GM12891 (cell line): ENCODE results near the gene PKD2.
A peak's percentile ranks its signal among the peaks of the same experiment; 100 is the strongest.
"Not testable (repeated sequence)": the region's sequence is repeated elsewhere in the genome, so short reads cannot be mapped to it uniquely, and the experiment has no call there.

Experiments
- DNase-seq: peaks from one replicate; pipeline ENCODE4 v3.0.0; 2011; ENCODE audit warnings: low spot score; ENCODE audit not compliant: insufficient read length
- FAIRE-seq: peaks from 2 replicates; lab custom pipeline; 2011; peaks lifted over from hg19 to GRCh38; lab: Jason Lieb, UNC
- PAX5 ChIP-seq: IDR thresholded peaks from 2 replicates; pipeline ENCODE4 v1.6.1; 2011; ENCODE audit warnings: low read length, moderate library complexity, mild to moderate bottlenecking; ENCODE audit not compliant: insufficient read depth, severe bottlenecking
- POLR2A ChIP-seq: IDR thresholded peaks from 2 replicates; pipeline ENCODE4 v1.6.1; 2011; ENCODE audit warnings: low read depth, low read length, control low read depth
- POLR2AphosphoS5 ChIP-seq: IDR thresholded peaks from 2 replicates; pipeline ENCODE4 v1.6.1; 2011; ENCODE audit warnings: low read depth, low read length, control low read depth
- POU2F2 ChIP-seq: IDR thresholded peaks from 2 replicates; pipeline ENCODE4 v1.6.1; 2011; ENCODE audit warnings: low read depth, mild to moderate bottlenecking, control low read depth, low read length, moderate library complexity
- SPI1 ChIP-seq: IDR thresholded peaks from 2 replicates; pipeline ENCODE4 v1.6.1; 2011; ENCODE audit warnings: low read depth, low read length, control low read depth
- TAF1 ChIP-seq: IDR thresholded peaks from 2 replicates; pipeline ENCODE4 v1.6.1; 2011; ENCODE audit warnings: low read depth, low read length, control low read depth

Gene PKD2

GRCh38 chr4:87985097-87985886 lies 22.1 kb upstream of the PKD2 start:
- TF ChIP-seq POLR2AphosphoS5, result no peak
- no peak for TF ChIP-seq TAF1
- no peak for TF ChIP-seq SPI1
- FAIRE-seq (peak; percentile 75), DNase-seq (no peak)

GRCh38 chr4:87985887-87986200 lies 21.6 kb upstream of the PKD2 start:
- FAIRE-seq (no peak), DNase-seq (no peak)
- no peak for TF ChIP-seq POLR2AphosphoS5
- no peak for TF ChIP-seq POLR2A
- no peak for TF ChIP-seq POU2F2
- no peak for TF ChIP-seq SPI1
- no peak for TF ChIP-seq PAX5
- TF ChIP-seq TAF1, result no peak

- DNase-seq (no peak), FAIRE-seq (no peak)
- TF ChIP-seq POU2F2 (no peak), PAX5 (no peak), TAF1 (no peak), POLR2A (no peak), POLR2AphosphoS5 (no peak), SPI1 (no peak)
Measured at GRCh38 chr4:87986508-87986907, 20.9 kb upstream of the PKD2 start.

- DNase-seq, result no peak
- FAIRE-seq, result no peak
- TF ChIP-seq SPI1 (no peak), POU2F2 (no peak), POLR2A (no peak), PAX5 (no peak), TAF1 (no peak), POLR2AphosphoS5 (no peak)
Measured at GRCh38 chr4:87989765-87990164, 17.7 kb upstream of the PKD2 start.

- FAIRE-seq (no peak), DNase-seq (no peak)
- TF ChIP-seq PAX5 (no peak), POU2F2 (no peak), POLR2AphosphoS5 (no peak), POLR2A (no peak), SPI1 (no peak), TAF1 (no peak)
Measured at GRCh38 chr4:87995435-87995834, 12.0 kb upstream of the PKD2 start.

- not testable (repeated sequence) for DNase-seq, FAIRE-seq
Measured at GRCh38 chr4:87999191-87999691, 8.2 kb upstream of the PKD2 start.

- DNase-seq (no peak), FAIRE-seq (no peak)
- TF ChIP-seq POLR2A, result no peak
- TF ChIP-seq POU2F2, result no peak
- no peak for TF ChIP-seq POLR2AphosphoS5
- no peak for TF ChIP-seq SPI1
- no peak for TF ChIP-seq TAF1
- TF ChIP-seq PAX5, result no peak
Measured at GRCh38 chr4:88001871-88002270, 5.6 kb upstream of the PKD2 start.

- no peak for DNase-seq
- FAIRE-seq, result no peak
- TF ChIP-seq TAF1, result no peak
- TF ChIP-seq POLR2A, result no peak
- TF ChIP-seq POLR2AphosphoS5, result no peak
- no peak for TF ChIP-seq SPI1
- no peak for TF ChIP-seq PAX5
- no peak for TF ChIP-seq POU2F2
Measured at GRCh38 chr4:88002786-88003185, 4.6 kb upstream of the PKD2 start.

- DNase-seq (no peak), FAIRE-seq (no peak)
Measured at GRCh38 chr4:88003261-88003660, 4.2 kb upstream of the PKD2 start.

GRCh38 chr4:88005076-88005475 lies 2.4 kb upstream of the PKD2 start:
- DNase-seq, result no peak
- TF ChIP-seq POLR2A (no peak), POLR2AphosphoS5 (no peak), POU2F2 (no peak), PAX5 (no peak), SPI1 (no peak), TAF1 (no peak)
- no peak for FAIRE-seq

More at GRCh38 chr4:88003261-88003660, 4.2 kb upstream of the PKD2 start:
- TF ChIP-seq POLR2A (no peak), POLR2AphosphoS5 (no peak), POU2F2 (no peak), SPI1 (no peak), TAF1 (no peak), PAX5 (no peak)

GRCh38 chr4:88005946-88006345 lies 1.5 kb upstream of the PKD2 start:
- no peak for DNase-seq
- no peak for FAIRE-seq
- TF ChIP-seq POLR2A, result no peak
- TF ChIP-seq SPI1, result no peak
- no peak for TF ChIP-seq POU2F2
- TF ChIP-seq PAX5, result no peak
- no peak for TF ChIP-seq TAF1
- no peak for TF ChIP-seq POLR2AphosphoS5
